HG02870 (cell line): ENCODE measurements around the gene CTAGE6.
"Not testable (repeated sequence)": the region's sequence is repeated elsewhere in the genome, so short reads cannot be mapped to it uniquely, and the experiment has no call there.

ENCODE experiments used
- ATAC-seq: cut with Tn5 transposase; IDR thresholded peaks from one replicate; pipeline ENCODE4 v1.9.1; 2021; ENCODE audit warnings: mild to moderate bottlenecking, moderate library complexity; ENCODE audit not compliant: unreplicated experiment

CTAGE6 gene, protein sequence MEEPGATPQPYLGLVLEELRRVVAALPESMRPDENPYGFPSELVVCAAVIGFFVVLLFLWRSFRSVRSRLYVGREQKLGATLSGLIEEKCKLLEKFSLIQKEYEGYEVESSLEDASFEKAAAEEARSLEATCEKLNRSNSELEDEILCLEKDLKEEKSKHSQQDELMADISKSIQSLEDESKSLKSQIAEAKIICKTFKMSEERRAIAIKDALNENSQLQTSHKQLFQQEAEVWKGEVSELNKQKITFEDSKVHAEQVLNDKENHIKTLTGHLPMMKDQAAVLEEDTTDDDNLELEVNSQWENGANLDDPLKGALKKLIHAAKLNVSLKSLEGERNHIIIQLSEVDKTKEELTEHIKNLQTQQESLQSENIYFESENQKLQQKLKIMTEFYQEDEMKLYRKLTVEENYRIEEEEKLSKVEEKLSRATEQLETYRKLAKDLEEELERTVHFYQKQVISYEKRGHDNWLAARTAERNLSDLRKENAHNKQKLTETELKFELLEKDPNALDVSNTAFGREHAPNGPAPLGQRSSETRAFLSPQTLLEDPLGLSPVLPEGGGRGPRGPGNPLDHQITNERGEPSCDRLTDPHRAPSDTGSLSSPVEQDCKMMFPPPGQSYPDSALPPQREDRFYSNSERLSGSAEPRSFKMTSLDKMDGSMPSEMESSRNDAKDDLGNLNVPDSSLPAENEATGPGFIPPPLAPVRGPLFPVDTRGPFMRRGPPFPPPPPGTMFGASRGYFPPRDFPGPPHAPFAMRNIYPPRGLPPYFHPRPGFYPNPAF

GRCh38 chr7:143757596-143757995 lies at the start of gene CTAGE6:
TSS of gene CTAGE6 (minus strand) at chr7:143757696. CDS start at chr7:143757658, 38 bp downstream.
- ATAC-seq = not testable (repeated sequence)

DNA sequence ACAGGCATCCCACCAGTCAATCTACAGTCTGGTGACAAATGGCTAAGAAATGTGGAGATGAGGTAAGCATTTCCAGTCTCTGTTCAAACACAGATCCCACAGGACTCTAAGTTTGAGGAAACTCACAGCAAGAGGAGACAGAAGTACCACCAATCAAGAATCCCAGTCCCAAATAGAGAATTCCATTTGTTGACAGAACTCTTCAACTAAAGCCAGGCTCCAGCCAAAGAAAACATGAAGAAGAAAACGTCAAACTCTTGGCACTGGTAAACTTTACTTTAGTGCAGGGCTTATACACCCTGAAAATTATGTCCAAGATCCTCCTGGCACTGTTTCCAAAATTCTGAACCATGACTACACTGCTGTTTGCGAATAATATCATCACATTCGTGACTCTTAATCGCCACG lies 49.2 kb upstream of the CTAGE6 start:
- ATAC-seq = not testable (repeated sequence)

GRCh38 chr7:143797896-143798290 lies 40.4 kb upstream of the CTAGE6 start:
- ATAC-seq = not testable (repeated sequence)

GRCh38 chr7:143797119-143797895 lies 39.8 kb upstream of the CTAGE6 start:
- not testable (repeated sequence) for ATAC-seq

GRCh38 chr7:143795653-143796052 lies 38.2 kb upstream of the CTAGE6 start:
- ATAC-seq = not testable (repeated sequence)

DNA sequence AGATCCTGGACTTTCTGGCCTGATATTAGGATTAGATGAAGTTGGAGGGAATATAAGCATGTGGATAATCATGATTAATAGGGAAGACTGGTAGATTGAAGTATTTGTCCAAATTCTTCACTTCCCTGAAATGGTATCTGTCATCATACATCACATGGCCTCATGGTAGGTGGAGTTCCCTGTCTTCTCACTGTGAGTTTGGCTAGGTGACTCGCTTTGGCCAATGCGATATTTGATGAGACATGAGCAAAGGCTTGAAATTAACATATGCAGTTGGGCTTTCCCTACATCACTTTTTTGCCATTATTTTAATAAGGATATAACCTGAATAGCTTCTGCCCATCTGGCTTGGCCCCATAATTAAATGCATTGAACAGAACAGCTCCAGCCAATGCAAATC lies 35.1 kb upstream of the CTAGE6 start:
- not testable (repeated sequence) for ATAC-seq

DNA sequence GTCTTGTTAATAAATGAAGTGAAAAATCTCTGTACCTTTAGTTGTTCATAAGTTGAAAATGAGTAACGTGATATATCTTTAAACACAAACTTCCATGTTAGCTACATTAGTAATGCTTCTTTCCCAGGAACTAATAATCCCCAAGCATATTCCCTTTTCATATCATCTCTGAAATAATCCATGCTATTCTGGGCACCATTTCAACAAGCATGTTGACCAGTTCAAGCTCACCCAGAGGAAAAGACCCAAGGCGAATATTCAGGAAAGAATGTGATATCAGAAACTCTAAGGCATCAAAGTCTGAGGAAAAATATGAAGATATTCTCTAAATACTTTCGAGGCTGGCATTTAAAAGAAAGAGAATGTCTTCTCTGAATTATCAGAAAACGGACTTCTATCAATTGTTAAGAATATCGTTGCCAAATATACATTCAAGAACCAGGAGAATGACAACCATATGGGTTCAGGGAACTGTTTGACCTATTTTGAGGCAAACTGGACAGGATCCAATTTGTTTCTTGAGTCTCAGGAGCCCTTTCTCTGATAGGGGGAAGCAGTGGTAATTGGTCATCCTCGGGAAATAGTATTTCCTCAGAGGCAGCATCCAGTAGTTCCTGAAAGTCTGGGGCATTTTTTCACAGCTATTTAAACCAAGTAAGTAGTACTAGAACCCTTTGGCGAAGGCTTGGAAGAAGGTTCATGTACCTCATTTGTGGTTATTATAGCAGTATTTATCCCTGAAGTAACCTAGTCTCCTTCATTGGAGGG lies 28.1 kb upstream of the CTAGE6 start:
- ATAC-seq = not testable (repeated sequence)

- ATAC-seq = not testable (repeated sequence)
Measured at GRCh38 chr7:143779591-143779990, 22.1 kb upstream of the CTAGE6 start.

- ATAC-seq = not testable (repeated sequence)
Measured at GRCh38 chr7:143772738-143773468, 15.4 kb upstream of the CTAGE6 start.

DNA sequence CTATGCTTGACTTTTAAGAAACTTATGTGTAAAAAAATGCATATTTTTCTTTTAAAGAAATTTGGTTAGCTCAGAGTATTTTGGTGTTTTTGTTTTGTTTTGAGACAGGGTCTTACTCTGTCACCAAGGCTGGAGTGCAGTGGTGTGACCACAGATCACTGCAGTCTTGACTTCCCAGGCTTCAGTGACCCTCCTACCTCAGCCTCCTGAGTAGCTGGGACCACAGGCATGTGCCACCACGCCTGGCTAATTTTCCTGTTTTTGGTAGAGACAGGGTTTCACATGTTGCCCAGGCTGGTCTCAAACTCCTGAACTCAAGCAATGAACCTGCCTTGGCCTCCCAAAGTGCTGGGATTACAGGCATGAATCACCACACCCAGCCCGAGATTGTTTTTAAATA lies 10.0 kb upstream of the CTAGE6 start:
- ATAC-seq = not testable (repeated sequence)

DNA sequence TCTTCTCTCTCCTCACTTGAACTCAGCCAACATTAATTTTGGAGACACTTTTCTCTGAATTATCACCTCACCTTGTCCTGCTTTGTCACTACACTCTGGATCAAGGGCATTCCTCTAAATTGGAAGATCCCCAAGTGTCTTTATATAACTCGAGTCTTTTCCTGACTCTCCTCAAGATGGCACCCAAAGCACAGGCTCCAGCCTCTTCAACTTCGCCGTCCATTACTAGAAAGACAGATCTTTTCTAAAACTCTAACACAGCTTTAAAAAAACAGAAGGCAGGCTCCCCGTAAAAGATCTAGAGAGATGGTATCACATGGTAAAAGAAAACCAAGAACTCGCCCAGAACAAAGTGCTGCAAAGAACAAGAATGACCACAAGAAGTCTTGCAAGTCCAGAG lies 8.2 kb upstream of the CTAGE6 start:
- ATAC-seq = not testable (repeated sequence)

- ATAC-seq = not testable (repeated sequence)
Measured at GRCh38 chr7:143763065-143763464, 5.6 kb upstream of the CTAGE6 start.

DNA sequence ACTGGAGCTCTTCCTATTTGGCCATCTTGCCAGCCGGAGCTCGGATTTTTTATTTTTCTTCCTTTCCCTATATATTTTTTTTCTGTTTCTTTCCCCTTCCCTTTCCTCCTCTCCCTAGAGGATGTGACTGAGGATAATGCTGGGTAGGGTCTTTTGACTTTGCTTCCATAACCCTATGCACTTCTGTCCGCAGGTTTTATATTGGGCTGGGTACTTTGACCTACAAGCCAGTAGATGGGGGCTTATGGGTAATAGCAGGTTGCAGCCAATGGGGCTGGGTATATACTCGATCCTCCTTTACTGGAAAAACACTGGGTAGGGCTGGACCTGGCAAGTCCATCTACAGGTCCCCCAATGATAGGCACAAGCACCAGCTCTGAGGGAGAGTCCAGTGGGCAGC lies 12.2 kb downstream of the CTAGE6 start:
- not testable (repeated sequence) for ATAC-seq

GRCh38 chr7:143737037-143737819 lies 20.3 kb downstream of the CTAGE6 start:
- peak; percentile 70 for ATAC-seq

GRCh38 chr7:143735962-143736361 lies 21.5 kb downstream of the CTAGE6 start:
- ATAC-seq = no peak

DNA sequence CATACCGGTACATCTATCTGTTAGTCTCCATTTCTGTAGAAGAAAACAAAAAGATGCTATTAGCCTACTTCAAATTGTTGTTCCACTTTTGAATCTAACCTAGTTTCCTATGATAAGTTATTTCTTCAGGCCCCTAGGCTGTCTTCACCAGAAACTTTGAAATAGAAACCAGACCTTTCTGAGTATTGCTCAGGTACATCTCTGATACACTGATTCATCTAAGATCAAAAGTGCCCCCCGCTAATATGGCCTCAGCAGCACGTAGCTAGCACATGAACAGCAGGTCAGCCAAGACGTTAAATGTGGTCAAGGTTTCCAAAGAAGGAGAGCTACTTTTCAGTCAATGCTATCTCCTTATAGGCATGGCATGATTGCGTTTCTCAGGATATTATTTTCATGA lies 23.6 kb downstream of the CTAGE6 start:
- no peak for ATAC-seq

DNA sequence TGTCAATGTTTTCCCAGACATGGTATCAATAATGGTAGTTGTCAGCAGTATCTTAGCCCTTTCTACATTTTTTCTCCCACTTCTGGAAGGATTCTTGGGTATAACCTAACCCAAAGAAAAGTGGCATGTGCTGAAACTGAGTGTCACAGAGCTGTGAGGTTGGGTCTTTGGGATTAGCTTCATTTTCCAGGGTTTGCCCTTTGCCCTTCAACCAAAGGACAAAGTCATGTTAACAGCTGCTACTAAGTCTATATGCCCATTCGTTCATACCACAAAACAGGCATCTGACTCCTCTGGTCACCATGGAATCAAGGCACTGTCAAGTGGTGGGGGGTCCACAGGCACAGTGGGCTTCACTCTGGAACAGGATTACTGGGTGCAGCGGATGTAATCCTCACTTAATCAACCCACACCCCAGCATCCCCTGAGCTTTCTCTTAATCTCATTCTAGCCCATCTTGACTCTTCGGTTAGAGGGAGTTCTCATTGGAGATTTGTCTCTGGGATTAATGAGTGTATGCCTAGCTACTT lies 29.1 kb downstream of the CTAGE6 start:
- ATAC-seq = no peak

DNA sequence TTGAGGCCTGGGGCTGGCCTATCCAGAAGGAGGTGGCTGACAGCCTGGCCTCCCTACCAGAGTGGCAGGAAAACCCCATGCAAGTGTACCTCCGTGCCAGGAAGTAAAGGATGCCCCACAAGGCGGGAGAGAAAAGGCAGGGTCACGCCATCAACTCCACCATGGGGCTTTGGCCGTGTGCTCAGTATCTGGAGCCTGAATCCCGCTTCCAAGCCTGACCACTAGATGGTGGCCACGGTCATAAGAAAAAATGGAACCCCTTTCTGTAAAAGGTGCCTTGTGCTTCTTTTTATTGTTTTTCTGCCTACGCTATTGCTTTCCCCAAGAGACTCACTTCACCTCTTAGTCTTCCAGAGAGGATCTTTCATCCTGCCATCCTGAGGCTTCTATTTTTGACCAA lies 29.9 kb downstream of the CTAGE6 start:
- peak; percentile 71 for ATAC-seq

DNA sequence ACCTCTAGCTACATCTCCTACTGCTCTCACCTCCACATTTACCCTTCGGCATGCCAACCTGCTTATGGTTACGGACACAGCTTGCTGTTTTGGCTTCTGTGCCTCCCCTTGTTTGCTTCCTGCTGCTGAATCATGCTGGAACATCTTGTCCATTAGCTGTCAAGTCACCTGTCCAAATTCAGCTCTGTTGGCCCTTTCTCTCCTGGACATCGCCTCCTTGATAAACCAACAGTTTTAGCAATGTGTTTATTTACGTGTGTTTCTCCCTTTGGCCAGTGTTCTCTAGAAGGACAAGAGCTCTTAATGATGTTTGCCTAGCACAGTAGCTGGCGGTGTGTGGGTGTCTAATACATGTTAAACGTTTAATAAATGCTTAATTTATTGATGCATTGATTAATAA lies 31.4 kb downstream of the CTAGE6 start:
- ATAC-seq = not testable (repeated sequence)
